Keratinocyte (primary cell): Measurements from ENCODE around the gene KIAA0408.

Experiments
- EZH2 ChIP-seq: IDR thresholded peaks from one replicate; pipeline ENCODE4 v1.6.1; 2012; ENCODE audit warnings: inconsistent platforms, mild to moderate bottlenecking, low read length, moderate library complexity
- TF ChIP-seq, protein P1 (sequence below), 3 experiments: IDR thresholded peaks in 1 of 3; conservative IDR thresholded peaks in 1 of 3; optimal IDR thresholded peaks in 1 of 3; 2 replicates in 2 of 3; 3 replicates in 1 of 3; pipeline versions ENCODE3 to v1.5.1; 2011; ENCODE audit warnings: low read length in 3 of 3, mild to moderate bottlenecking in 3 of 3, moderate library complexity in 2 of 3, control low read depth in 1 of 3, inconsistent platforms in 1 of 3; ENCODE audit not compliant: insufficient read depth in 2 of 3; ENCODE audit errors: extremely low read depth in 1 of 3

DNA sequence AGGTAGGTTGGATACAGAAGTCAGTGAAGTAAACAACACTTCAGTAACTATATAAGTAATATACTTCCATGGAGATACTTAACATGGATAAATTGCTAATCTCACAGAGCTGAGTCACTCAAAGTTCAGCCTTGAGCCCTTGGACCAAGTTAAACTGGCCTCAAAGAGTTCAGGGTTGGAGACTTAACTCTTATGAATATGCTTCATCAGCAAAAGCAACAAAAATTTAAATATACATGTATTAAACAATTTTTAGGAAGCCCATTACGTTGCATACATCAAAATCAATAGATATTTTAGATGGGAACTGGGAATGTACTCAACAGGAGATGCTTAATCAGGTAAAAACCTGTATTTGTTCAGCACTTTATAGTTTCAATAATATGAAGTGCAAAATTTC, 47.7 kb upstream of the KIAA0408 start:
- TF ChIP-seq, protein P1, sequence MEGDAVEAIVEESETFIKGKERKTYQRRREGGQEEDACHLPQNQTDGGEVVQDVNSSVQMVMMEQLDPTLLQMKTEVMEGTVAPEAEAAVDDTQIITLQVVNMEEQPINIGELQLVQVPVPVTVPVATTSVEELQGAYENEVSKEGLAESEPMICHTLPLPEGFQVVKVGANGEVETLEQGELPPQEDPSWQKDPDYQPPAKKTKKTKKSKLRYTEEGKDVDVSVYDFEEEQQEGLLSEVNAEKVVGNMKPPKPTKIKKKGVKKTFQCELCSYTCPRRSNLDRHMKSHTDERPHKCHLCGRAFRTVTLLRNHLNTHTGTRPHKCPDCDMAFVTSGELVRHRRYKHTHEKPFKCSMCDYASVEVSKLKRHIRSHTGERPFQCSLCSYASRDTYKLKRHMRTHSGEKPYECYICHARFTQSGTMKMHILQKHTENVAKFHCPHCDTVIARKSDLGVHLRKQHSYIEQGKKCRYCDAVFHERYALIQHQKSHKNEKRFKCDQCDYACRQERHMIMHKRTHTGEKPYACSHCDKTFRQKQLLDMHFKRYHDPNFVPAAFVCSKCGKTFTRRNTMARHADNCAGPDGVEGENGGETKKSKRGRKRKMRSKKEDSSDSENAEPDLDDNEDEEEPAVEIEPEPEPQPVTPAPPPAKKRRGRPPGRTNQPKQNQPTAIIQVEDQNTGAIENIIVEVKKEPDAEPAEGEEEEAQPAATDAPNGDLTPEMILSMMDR (optimal IDR thresholded peaks at IDR 0.05 in 1 of 3, IDR thresholded peaks at IDR 0.05 in 1 of 3, conservative IDR thresholded peaks at IDR 0.05 in 1 of 3; ENCODE audit: extremely low read depth in 1 of 3, insufficient read depth in 2 of 3, low read length in 3 of 3), result no peak
- no peak for TF ChIP-seq EZH2
